Thyroid gland (tissue), 4 donors: ENCODE measurements around the gene PRKD2. TPM values are rescaled to one million over a fixed set of nuclear protein-coding genes. Genes with fewer than 3 reads are reported as not detected.

Experiments used
- DNase-seq, 2 donors: peaks; one replicate each; pipeline ENCODE4 v3.0.0-alpha.2; 2019
- H3K27ac ChIP-seq, 3 donors: fragments of 200-600 bp; sonication (generic); 1 replicate in 2 of 3; 2 replicates in 1 of 3; pipeline ENCODE4 v1.5.1; 2016 to 2019; ENCODE audit warnings: mild to moderate bottlenecking in 1 of 3, moderate library complexity in 1 of 3
- H3K27me3 ChIP-seq: fragments of 200-600 bp; sonication (generic); one replicate; pipeline ENCODE4 v1.5.1; 2019
- H3K36me3 ChIP-seq, 2 donors: fragments of 200-600 bp; sonication (generic); one replicate each; pipeline ENCODE4 v1.5.1; 2016 to 2019
- H3K4me1 ChIP-seq, 2 donors: fragments of 200-600 bp; sonication (generic); one replicate each; pipeline ENCODE4 v1.5.1; 2017 to 2019
- H3K4me3 ChIP-seq, 3 donors: fragments of 200-600 bp; sonication (generic); replicated peaks in 1 of 3; 1 replicate in 2 of 3; 2 replicates in 1 of 3; pipeline ENCODE4 v1.5.1; 2016; ENCODE audit warnings: mild to moderate bottlenecking in 1 of 3
- H3K9me3 ChIP-seq: fragments of 200-600 bp; sonication (generic); one replicate; pipeline ENCODE4 v1.5.1; 2017
- CTCF ChIP-seq, 6 experiments: fragments of 200-600 bp in 3 of 6; fragments of 450-650 bp in 3 of 6; sonication (generic) in 3 of 6; IDR thresholded peaks; one replicate each; pipeline ENCODE4 v1.5.1; 2016 to 2019; ENCODE audit warnings: antibody characterized with exemption in 6 of 6, mild to moderate bottlenecking in 2 of 6, inconsistent platforms in 1 of 6, moderate library complexity in 1 of 6
- POLR2A ChIP-seq, 2 donors: fragments of 450-650 bp; IDR thresholded peaks; one replicate each; pipeline ENCODE4 v1.6.1; 2017; ENCODE audit warnings: antibody characterized with exemption in 2 of 2, mild to moderate bottlenecking in 2 of 2, moderate library complexity in 1 of 2
- WGBS, 2 donors: methylation state at CpG; one replicate each; pipeline ENCODE4 v1.1.5; 2017; 5-methylcytosine and 5-hydroxymethylcytosine counted together
- intact Hi-C: fragments of 100-400 bp; cut with DNase I; formaldehyde crosslinking; loops from one replicate; pipeline ENCODE4 v1.15.1; 2023
- total RNA-seq, 4 donors: library from RNA; depleted of rRNA; stranded (reverse); fragments of >200 nt; gene quantifications; one replicate each; pipeline ENCODE4 v1.2.3, GENCODE V29; 2016

Gene PRKD2
- total RNA-seq, 4 donors from 2014 or later, result 23.7 to 40.7 (median 32.7) TPM

- WGBS, 2 donors, result 37 to 46% methylated on average over 19 to 32 of the region's 63 CpGs
- intact Hi-C loops, result no loop called here
- H3K36me3 ChIP-seq, result no peaks in the 10 kb centered on the region
- peaks cover 4% of the 10 kb centered on the region for H3K27me3 ChIP-seq
- DNase-seq, result no peak
- H3K27ac ChIP-seq, result no peak overlapping the region
- no peaks in the 10 kb centered on the region for H3K4me1 ChIP-seq
- H3K9me3 ChIP-seq, result no peaks in the 10 kb centered on the region
- no peak for TF ChIP-seq POLR2A (IDR thresholded peaks at IDR 0.05)
- TF ChIP-seq CTCF (IDR thresholded peaks at IDR 0.05), result no peak
- H3K4me3 ChIP-seq, result no peak overlapping the region
Measured at GRCh38 chr19:46648060-46648960, 68.6 kb downstream of the PRKD2 start.

- Histone ChIP-seq H3K9me3 (no peaks in the 10 kb centered on the region), H3K36me3 (no peaks in the 10 kb centered on the region), H3K27me3 (peaks cover 4% of the 10 kb centered on the region), H3K4me3 (no peak overlapping the region), H3K27ac (no peak overlapping the region), H3K4me1 (no peaks in the 10 kb centered on the region)
- 88 to 90% methylated on average over 3 of the region's 3 CpGs for WGBS, 2 donors
- intact Hi-C loops, result no loop called here
- TF ChIP-seq CTCF (IDR thresholded peaks at IDR 0.05), result no peak
- TF ChIP-seq POLR2A (IDR thresholded peaks at IDR 0.05), result no peak
- DNase-seq, result no peak
Measured at GRCh38 chr19:46646402-46646801, 70.5 kb downstream of the PRKD2 start.

GRCh38 chr19:46644720-46645119 is 72.2 kb downstream of the PRKD2 start:
- no peak overlapping the region for H3K27ac ChIP-seq
- no peak overlapping the region for H3K4me3 ChIP-seq
- intact Hi-C loops, result no loop called here
- 44 to 45% methylated on average over 3 of the region's 3 CpGs for WGBS, 2 donors
- TF ChIP-seq POLR2A (IDR thresholded peaks at IDR 0.05), result no peak
- no peak for TF ChIP-seq CTCF (IDR thresholded peaks at IDR 0.05)
- no peaks in the 10 kb centered on the region for H3K9me3 ChIP-seq
- no peaks in the 10 kb centered on the region for H3K36me3 ChIP-seq
- no peak for DNase-seq
- H3K4me1 ChIP-seq, result peaks cover 2 to 3% of the 10 kb centered on the region in 2 donors
- H3K27me3 ChIP-seq, result peaks cover 12% of the 10 kb centered on the region

- WGBS, 2 donors, result 92 to 95% methylated on average over 2 of the region's 2 CpGs
- no peaks in the 10 kb centered on the region for H3K36me3 ChIP-seq
- H3K27me3 ChIP-seq, result peaks cover 14% of the 10 kb centered on the region
- no peak overlapping the region for H3K4me3 ChIP-seq
- TF ChIP-seq POLR2A (IDR thresholded peaks at IDR 0.05) (no peak), CTCF (IDR thresholded peaks at IDR 0.05) (no peak)
- intact Hi-C loops, result no loop called here
- no peak for DNase-seq
- H3K9me3 ChIP-seq, result no peaks in the 10 kb centered on the region
- peaks cover 17 to 18% of the 10 kb centered on the region in 2 donors for H3K4me1 ChIP-seq
- H3K27ac ChIP-seq, result no peak overlapping the region
Measured at GRCh38 chr19:46640656-46641055, 76.3 kb downstream of the PRKD2 start.
